ACC112 (cell line): ENCODE results near the gene HGFAC.

Source experiments
- H2AFZ ChIP-seq: fragments of 200-600 bp; sonication (generic); one replicate; pipeline ENCODE4 v1.6.0; 2017; ENCODE audit warnings: antibody characterized with exemption, low read length; ENCODE audit not compliant: unreplicated experiment
- H3K27ac ChIP-seq: fragments of 200-600 bp; sonication (generic); 2 replicates; pipeline ENCODE4 v1.5.1; 2014; ENCODE audit warnings: low read depth, mild to moderate bottlenecking, antibody characterized with exemption, low read length, moderate library complexity
- H3K27me3 ChIP-seq: fragments of 200-600 bp; sonication (generic); 2 replicates; pipeline ENCODE4 v1.6.1; 2014; ENCODE audit warnings: mild to moderate bottlenecking, antibody characterized with exemption, low read length, moderate library complexity, mixed read lengths; ENCODE audit not compliant: insufficient read depth
- H3K36me3 ChIP-seq: fragments of 200-600 bp; sonication (generic); 2 replicates; pipeline ENCODE4 v1.6.1; 2016; ENCODE audit warnings: mild to moderate bottlenecking, antibody characterized with exemption, low read length, moderate library complexity, mixed read lengths; ENCODE audit not compliant: insufficient read depth
- H3K4me1 ChIP-seq: fragments of 200-600 bp; sonication (generic); one replicate; pipeline ENCODE4 v1.6.1; 2016; ENCODE audit warnings: low read length, mixed read lengths; ENCODE audit not compliant: insufficient read depth, unreplicated experiment, control insufficient read depth
- H3K4me3 ChIP-seq: fragments of 200-600 bp; sonication (generic); 2 replicates; pipeline ENCODE4 v1.5.1; 2014; ENCODE audit warnings: mild to moderate bottlenecking, low read depth, low read length
- H3K79me2 ChIP-seq: fragments of 200-600 bp; sonication (generic); one replicate; pipeline ENCODE4 v1.6.0; 2016; ENCODE audit warnings: low read length; ENCODE audit not compliant: control insufficient read depth, unreplicated experiment, insufficient read depth

Gene HGFAC

GRCh38 chr4:3444351-3445110 is 2.8 kb downstream of the HGFAC start:
- Histone ChIP-seq H3K36me3 (no peaks in the 10 kb centered on the region), H3K79me2 (no peaks in the 10 kb centered on the region), H3K4me3 (no peak overlapping the region), H3K4me1 (no peaks in the 10 kb centered on the region), H3K27me3 (no peaks in the 10 kb centered on the region), H3K27ac (no peak overlapping the region), H2AFZ (no peak overlapping the region)

GRCh38 chr4:3445111-3445820 is 3.5 kb downstream of the HGFAC start:
- H3K4me1 ChIP-seq: no peaks in the 10 kb centered on the region
- no peaks in the 10 kb centered on the region for H3K36me3 ChIP-seq

DNA sequence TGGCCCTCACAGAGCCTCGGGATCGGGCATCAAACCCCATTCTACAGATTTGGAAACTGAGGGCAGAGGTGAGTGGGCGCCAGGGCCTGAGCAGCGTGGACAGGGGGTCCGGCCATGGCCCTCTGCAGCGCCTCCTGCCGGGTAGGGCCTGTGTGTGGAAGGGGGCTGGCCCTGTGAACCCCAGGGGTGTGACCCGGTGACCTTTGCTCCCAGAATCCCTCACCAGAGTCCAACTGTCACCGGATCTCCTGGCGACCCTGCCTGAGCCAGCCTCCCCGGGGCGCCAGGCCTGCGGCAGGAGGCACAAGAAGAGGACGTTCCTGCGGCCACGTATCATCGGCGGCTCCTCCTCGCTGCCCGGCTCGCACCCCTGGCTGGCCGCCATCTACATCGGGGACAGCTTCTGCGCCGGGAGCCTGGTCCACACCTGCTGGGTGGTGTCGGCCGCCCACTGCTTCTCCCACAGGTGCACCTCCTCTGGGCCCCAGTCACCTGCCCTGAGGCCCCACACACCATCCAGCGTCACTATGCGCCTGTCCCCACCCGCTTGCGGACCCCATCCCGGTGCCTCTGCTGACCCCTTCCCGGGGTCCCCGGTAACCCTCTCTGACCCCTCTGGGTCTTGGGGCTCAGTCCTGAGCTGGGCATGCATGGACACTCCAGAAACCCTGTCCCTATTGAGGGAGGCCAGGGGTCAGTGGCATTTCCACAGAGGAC is 4.2 kb downstream of the HGFAC start:
- Histone ChIP-seq H2AFZ (no peak overlapping the region), H3K4me1 (no peaks in the 10 kb centered on the region), H3K27me3 (no peaks in the 10 kb centered on the region), H3K79me2 (no peaks in the 10 kb centered on the region), H3K27ac (no peak overlapping the region), H3K36me3 (no peaks in the 10 kb centered on the region), H3K4me3 (no peak overlapping the region)

More at GRCh38 chr4:3445111-3445820, 3.5 kb downstream of the HGFAC start:
- no peaks in the 10 kb centered on the region for H3K27me3 ChIP-seq
- no peak overlapping the region for H3K27ac ChIP-seq
- no peaks in the 10 kb centered on the region for H3K79me2 ChIP-seq
- H2AFZ ChIP-seq: no peak overlapping the region
- no peak overlapping the region for H3K4me3 ChIP-seq

DNA sequence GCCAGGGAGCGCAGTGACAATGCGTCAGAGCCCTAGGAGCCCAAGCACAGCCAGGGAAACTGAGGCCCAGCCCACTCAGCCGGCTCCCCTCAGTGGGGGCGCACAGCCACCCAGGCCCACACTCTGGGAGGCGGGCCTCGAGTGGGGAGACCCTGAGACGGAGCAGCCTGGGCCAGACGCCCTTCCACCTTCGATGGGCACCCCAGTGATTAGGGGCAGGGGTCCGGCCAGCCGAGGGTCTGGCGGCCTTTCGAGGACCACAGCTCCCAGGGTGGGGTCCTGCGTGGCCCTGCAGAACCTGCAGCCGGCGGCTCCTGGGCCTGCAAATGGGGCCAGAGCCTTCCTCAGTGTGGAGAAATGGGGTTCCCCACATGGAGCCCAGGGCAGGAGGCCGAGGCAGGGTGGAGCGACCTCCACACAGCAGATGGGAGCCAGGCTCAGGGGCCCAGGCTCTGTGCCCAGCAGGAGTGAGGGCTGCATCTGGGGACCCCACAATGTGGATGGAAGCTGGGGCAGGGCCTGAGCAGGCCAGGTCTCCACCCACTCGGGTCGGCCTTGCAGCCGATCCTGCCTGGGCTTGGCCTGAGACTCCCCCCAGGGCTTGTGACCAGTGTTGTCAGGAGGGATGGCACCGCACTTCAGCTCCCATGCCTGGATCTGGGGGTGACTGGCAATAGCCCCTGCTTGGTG is 5.0 kb downstream of the HGFAC start:
- no peak overlapping the region for H3K27ac ChIP-seq
- H3K27me3 ChIP-seq: no peaks in the 10 kb centered on the region
- H3K36me3 ChIP-seq: no peaks in the 10 kb centered on the region
- H3K79me2 ChIP-seq: no peaks in the 10 kb centered on the region
- H2AFZ ChIP-seq: no peak overlapping the region
- H3K4me1 ChIP-seq: peaks cover 6% of the 10 kb centered on the region
- no peak overlapping the region for H3K4me3 ChIP-seq

GRCh38 chr4:3447431-3448395 is 5.9 kb downstream of the HGFAC start:
- no peak overlapping the region for H3K27ac ChIP-seq
- H3K27me3 ChIP-seq: no peaks in the 10 kb centered on the region
- no peak overlapping the region for H3K4me3 ChIP-seq
- no peaks in the 10 kb centered on the region for H3K36me3 ChIP-seq
- H3K79me2 ChIP-seq: no peaks in the 10 kb centered on the region
- no peak overlapping the region for H2AFZ ChIP-seq
- H3K4me1 ChIP-seq: peaks cover 13% of the 10 kb centered on the region

DNA sequence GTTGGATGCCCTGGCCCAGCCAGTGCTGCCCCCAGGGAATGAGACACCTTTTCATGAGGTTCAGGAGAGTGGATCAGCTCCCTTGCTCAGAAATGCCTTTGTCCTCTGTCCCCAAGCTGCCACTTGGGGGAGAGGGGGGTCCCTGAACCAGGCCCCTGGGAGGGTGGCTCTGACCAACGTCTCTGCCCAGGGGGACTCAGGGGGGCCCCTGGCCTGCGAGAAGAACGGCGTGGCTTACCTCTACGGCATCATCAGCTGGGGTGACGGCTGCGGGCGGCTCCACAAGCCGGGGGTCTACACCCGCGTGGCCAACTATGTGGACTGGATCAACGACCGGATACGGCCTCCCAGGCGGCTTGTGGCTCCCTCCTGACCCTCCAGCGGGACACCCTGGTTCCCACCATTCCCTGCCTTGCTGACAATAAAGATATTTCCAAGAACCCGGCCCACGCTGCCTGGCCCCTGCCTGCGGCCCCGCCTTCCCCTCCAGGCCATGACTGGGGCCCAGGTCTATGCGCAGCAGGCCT is 7.3 kb downstream of the HGFAC start:
- no peak overlapping the region for H3K27ac ChIP-seq
- H3K79me2 ChIP-seq: no peaks in the 10 kb centered on the region
- H3K27me3 ChIP-seq: no peaks in the 10 kb centered on the region
- H2AFZ ChIP-seq: no peak overlapping the region
- peaks cover 13% of the 10 kb centered on the region for H3K4me1 ChIP-seq
- H3K4me3 ChIP-seq: no peak overlapping the region
- no peaks in the 10 kb centered on the region for H3K36me3 ChIP-seq

DNA sequence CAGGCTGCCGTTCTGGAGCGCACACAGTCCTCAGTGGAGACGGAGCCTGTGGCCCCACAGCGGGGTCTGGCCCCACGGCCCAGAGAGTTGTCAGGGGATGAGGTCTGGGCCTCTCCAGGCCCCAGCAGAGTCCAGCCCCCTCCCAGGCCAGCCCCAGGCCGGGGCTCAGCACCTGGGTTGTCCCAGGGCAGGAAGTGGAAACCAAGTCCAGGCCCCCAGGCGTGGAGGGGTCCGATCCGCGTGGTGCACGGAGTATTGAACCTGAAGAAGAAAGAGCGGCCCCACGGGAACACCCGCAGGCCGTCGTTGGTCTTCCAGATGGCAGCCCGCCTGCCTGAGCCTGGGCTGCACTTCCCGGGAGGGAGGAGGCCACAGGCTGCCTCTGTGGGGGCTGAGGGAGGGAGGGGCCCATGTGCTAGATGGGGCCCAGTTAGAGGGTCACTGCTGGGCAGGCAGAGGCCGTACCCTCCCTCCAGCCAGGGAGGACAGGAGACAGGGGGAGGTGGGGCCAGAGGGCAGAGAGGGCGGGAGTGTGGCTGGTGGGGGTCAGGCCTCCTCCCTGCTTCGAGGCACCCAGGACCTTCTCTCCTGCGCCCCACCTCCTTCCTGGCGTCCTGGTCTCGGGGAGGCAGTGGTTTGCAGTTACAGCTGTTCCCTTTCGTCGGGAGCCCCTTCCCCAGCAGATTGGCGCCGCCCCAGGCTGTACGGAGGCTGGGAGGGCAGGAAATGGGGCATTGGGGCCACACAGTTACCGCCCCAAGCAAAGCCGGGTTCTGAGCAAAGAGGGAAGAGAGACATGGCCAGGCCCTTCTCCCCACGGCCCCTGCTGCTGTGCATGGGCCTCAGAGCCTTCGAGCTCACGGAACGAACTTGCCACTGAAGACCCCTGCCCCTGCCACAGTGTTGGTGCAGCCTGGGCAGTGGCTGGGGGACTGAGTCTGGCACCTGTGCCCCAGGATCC is 8.1 kb downstream of the HGFAC start:
- Histone ChIP-seq H2AFZ (no peak overlapping the region), H3K4me3 (no peak overlapping the region), H3K4me1 (peaks cover 13% of the 10 kb centered on the region), H3K27me3 (no peaks in the 10 kb centered on the region), H3K36me3 (no peaks in the 10 kb centered on the region), H3K27ac (no peak overlapping the region), H3K79me2 (no peaks in the 10 kb centered on the region)

DNA sequence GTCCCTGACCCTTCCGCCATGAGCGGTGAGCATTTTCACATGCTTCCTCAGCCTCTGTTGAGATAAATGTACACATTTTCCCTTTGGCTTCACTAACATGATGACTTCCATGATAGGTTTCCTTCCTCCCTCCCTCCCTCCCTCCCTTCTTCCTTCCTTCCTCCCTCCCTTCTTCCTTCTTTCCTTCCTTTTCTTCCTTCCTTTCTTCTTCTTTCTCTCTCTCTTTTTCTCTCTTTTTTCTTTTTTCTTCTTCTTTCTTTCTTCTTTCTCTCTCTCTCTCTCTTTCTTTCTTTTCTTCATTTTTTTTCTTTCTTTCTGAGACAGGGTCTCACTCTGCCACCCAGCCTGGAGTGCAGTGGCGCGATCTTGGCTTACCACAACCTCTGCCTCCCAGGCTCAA is 8.9 kb downstream of the HGFAC start:
- Histone ChIP-seq H3K79me2 (no peaks in the 10 kb centered on the region), H3K27ac (no peak overlapping the region)

DNA sequence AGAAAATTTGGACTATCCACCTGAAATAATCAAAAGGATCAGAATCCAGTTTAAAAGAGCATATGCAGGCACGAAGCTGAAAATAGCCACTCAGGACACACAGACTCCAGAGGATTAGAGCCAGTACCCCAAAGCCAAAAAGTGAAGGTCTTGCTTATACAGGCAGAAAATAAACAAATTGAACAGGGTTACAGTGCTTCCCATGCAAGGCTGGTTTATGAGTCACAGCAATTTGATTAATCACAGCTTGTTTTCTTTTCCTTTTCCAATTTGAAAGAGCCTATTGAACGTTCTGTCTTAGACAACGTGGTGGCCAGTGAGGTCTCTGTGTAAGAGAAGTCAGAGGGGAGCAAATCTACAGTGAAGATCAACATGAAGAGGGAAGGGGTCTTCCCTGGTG is 10.2 kb downstream of the HGFAC start:
- Histone ChIP-seq H3K4me3 (no peak overlapping the region), H3K36me3 (no peaks in the 10 kb centered on the region), H3K4me1 (peaks cover 13% of the 10 kb centered on the region), H3K27ac (no peak overlapping the region; the same call in 1 of the 2 replicates), H3K27me3 (no peaks in the 10 kb centered on the region), H3K79me2 (no peaks in the 10 kb centered on the region), H2AFZ (no peak overlapping the region)

More for the DNA sequence above, 8.9 kb downstream of the HGFAC start:
- Histone ChIP-seq H3K4me3 (no peak overlapping the region), H3K36me3 (no peaks in the 10 kb centered on the region), H3K4me1 (peaks cover 13% of the 10 kb centered on the region), H3K27me3 (no peaks in the 10 kb centered on the region), H2AFZ (no peak overlapping the region)
